Measurements from ENCODE around the gene AK1. TPM values are rescaled to one million over a fixed set of nuclear protein-coding genes. Genes with fewer than 3 reads are reported as not detected.
A peak's percentile ranks its signal among the peaks of the same experiment; 100 is the strongest.

AK1 gene
- total and polyA plus RNA-seq, 2 of the 13 experiments (the other 11 are each of a cell fraction or from before 2014, with no cell fraction given): 19.1 to 32.8 TPM

DNA sequence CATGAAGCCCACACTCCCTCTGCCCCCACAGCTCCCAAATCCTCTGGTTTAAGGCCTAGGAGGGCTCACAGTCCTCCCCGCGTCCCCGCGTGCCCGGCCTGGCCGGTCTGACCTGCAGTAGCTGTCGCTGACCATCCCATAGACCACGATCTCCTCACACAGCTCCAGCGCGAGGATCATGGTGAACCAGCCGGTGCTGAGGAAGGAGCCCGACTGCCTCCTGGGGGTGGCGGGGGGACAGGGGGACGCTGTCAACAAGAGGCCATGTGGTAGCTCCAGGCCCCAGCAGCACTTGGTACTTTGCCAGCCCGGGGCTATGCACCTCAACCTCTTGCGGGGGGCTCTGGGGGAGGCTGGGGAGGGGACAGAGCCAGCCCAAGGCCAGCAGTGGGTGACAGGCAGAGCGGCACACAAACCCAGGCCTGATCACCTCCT, 32.4 kb upstream of the AK1 start:
- Histone ChIP-seq H3K4me3 (replicated peaks in 1 of 3; ENCODE audit: insufficient read depth in 1 of 3, low read depth in 2 of 3, low read length in 3 of 3) (no peak overlapping the region), H3K27ac (ENCODE audit: extremely low read length, insufficient read depth, low read length) (no peak overlapping the region), H3K4me1 (ENCODE audit: insufficient read depth, low read length) (peaks cover 29% of the 10 kb centered on the region), H3K9ac (ENCODE audit: insufficient read depth, low read depth, low read length) (no peak overlapping the region), H3K9me3 (ENCODE audit: low read length) (no peaks in the 10 kb centered on the region), H3K79me2 (ENCODE audit: insufficient read depth, low read length) (no peaks in the 10 kb centered on the region), H4K20me1 (ENCODE audit: insufficient read depth, low read length) (no peaks in the 10 kb centered on the region), H3K27me3 (ENCODE audit: control insufficient read depth in 1 of 2, insufficient read depth in 2 of 2, low read length in 2 of 2) (no peaks in the 10 kb centered on the region), H3K4me2 (ENCODE audit: low read depth, low read length) (no peak overlapping the region), H3K36me3 (replicated peaks in 1 of 2; ENCODE audit: control insufficient read depth in 1 of 2, insufficient read depth in 2 of 2, low read length in 2 of 2) (peaks cover 7 to 15% of the 10 kb centered on the region in 2 experiments; a peak in 4 of 5 replicates), H2AFZ (ENCODE audit: low read length) (no peak overlapping the region)
- FAIRE-seq: no peak
- intact Hi-C loops (cut with micrococcal nuclease; ENCODE audit: unreplicated experiment) (no loop called here), in situ Hi-C loops (cut with HindIII; ENCODE audit: extremely low pct_ligation_motif_present, low pct_unique_long_range_greater_than_20kb) (no loop called here)
- POLR2A ChIA-PET: interaction anchor here (0.8 kb wide), 1 partner anchor 13 kb away, joined by 4 read pairs; no protein-coding TSS in a partner anchor
- CTCF ChIA-PET (ENCODE audit: low intra/inter-chr PET ratio, low total read pairs): no interaction called here
- ATAC-seq: no peak
- 91% methylated on average over 13 of the region's 17 CpGs for WGBS (ENCODE audit: low lambda C conversion rate)
- no TSS peak for BruUV-seq (replicated peaks)
- DNase-seq (ENCODE audit: low spot score): no peak
- TF ChIP-seq SMARCE1 (IDR thresholded peaks at IDR 0.05; ENCODE audit: borderline replicate concordance) (no peak), ZBTB33 (CRISPR knock-in tag; IDR thresholded peaks at IDR 0.05) (peak; percentile 70), MAFF (IDR thresholded peaks at IDR 0.05; ENCODE audit: low read depth, low read length) (no peak)

DNA sequence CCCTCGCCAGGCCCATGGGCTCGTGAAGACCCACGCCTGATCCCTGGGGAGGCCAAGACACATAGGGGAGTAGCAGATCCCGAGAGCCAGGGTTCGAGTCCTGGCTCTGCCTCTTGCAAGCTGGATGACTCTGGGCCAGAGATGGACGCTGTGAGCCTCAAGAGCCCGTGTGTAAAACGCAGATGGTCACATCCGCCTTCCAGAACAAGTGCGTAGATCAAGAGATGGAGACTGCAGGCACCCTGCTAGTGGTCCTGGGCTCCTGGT, 31.1 kb upstream of the AK1 start:
- ATAC-seq: no peak
- Histone ChIP-seq H2AFZ (ENCODE audit: low read length) (no peak overlapping the region), H3K4me2 (ENCODE audit: low read depth, low read length) (no peak overlapping the region), H3K79me2 (ENCODE audit: insufficient read depth, low read length) (no peaks in the 10 kb centered on the region), H3K9me3 (ENCODE audit: low read length) (no peaks in the 10 kb centered on the region), H3K4me1 (ENCODE audit: insufficient read depth, low read length) (peaks cover 30% of the 10 kb centered on the region), H3K27ac (ENCODE audit: extremely low read length, insufficient read depth, low read length) (no peak overlapping the region), H3K9ac (ENCODE audit: insufficient read depth, low read depth, low read length) (no peak overlapping the region), H3K27me3 (ENCODE audit: control insufficient read depth in 1 of 2, insufficient read depth in 2 of 2, low read length in 2 of 2) (no peaks in the 10 kb centered on the region), H3K36me3 (replicated peaks in 1 of 2; ENCODE audit: control insufficient read depth in 1 of 2, insufficient read depth in 2 of 2, low read length in 2 of 2) (peaks cover 7 to 15% of the 10 kb centered on the region in 2 experiments; a peak in 4 of 5 replicates), H3K4me3 (replicated peaks in 1 of 3; ENCODE audit: insufficient read depth in 1 of 3, low read depth in 2 of 3, low read length in 3 of 3) (no peak overlapping the region), H4K20me1 (ENCODE audit: insufficient read depth, low read length) (no peaks in the 10 kb centered on the region)
- in situ Hi-C loops (cut with HindIII; ENCODE audit: extremely low pct_ligation_motif_present, low pct_unique_long_range_greater_than_20kb) (no loop called here), intact Hi-C loops (cut with micrococcal nuclease; ENCODE audit: unreplicated experiment) (no loop called here)
- ChIA-PET CTCF (ENCODE audit: low intra/inter-chr PET ratio, low total read pairs) (no interaction called here), POLR2A (no interaction called here)
- no peak for DNase-seq (ENCODE audit: low spot score)
- WGBS (ENCODE audit: low lambda C conversion rate): 100% methylated on average over 3 of the region's 10 CpGs
- BruUV-seq (replicated peaks): no TSS peak
- no peak for FAIRE-seq
- TF ChIP-seq ZNF567 (CRISPR knock-in tag; IDR thresholded peaks at IDR 0.05; ENCODE audit: borderline replicate concordance) (no peak), ZSCAN29 (CRISPR knock-in tag; conservative IDR thresholded peaks at IDR 0.05) (no peak), JUND (CRISPR knock-in tag; IDR thresholded peaks at IDR 0.05) (no peak), TEF (CRISPR knock-in tag; IDR thresholded peaks at IDR 0.05) (no peak), BCL3 (CRISPR knock-in tag; IDR thresholded peaks at IDR 0.05) (no peak), ZNF234 (CRISPR knock-in tag; conservative IDR thresholded peaks at IDR 0.05) (no peak), MEIS1 (CRISPR knock-in tag; IDR thresholded peaks at IDR 0.05; ENCODE audit: borderline replicate concordance) (no peak), ZFP1 (CRISPR knock-in tag; IDR thresholded peaks at IDR 0.05) (no peak), ZNF230 (CRISPR knock-in tag; IDR thresholded peaks at IDR 0.05) (no peak), MXD4 (CRISPR knock-in tag; IDR thresholded peaks at IDR 0.05) (no peak), ZFP91 (CRISPR knock-in tag; IDR thresholded peaks at IDR 0.05; ENCODE audit: borderline replicate concordance) (no peak), TBX2 (CRISPR knock-in tag; IDR thresholded peaks at IDR 0.05; ENCODE audit: borderline replicate concordance) (no peak)

Data from HepG2 (cell line).